HTERT RPE-1 (cell line): ENCODE measurements around the gene APBB1IP.

Source experiments
- in situ Hi-C: fragments of 300-500 bp; cut with MboI; formaldehyde crosslinking; loops from 4 replicates; pipeline ENCODE4 v1.14.3; 2020; ENCODE audit warnings: low sequenced_read_pairs

Gene APBB1IP

GRCh38 chr10:26505491-26505890, 67.3 kb downstream of the APBB1IP start:
- in situ Hi-C loops = no loop called here

DNA sequence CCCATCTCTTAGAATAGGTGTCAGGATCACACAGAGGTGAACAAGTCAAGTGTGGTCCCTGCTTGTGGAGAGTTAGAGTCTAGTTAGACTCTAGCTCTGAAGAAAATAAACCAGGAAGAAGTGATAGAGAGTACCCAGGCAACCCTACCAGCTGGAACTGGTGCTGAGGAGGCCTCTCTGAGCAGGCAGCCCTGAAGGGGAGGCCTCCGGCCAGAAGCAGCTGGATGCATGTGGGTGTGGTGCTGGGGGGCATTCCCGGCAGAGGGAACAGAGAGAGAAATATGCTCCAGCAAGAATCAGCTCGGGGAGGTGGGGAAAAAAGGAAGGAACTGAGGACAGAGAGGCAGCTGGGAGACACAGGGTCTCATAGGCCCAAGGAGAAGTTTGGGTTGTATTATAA, 68.6 kb downstream of the APBB1IP start:
- in situ Hi-C loops = no loop called here

GRCh38 chr10:26507441-26507840, 69.3 kb downstream of the APBB1IP start:
- in situ Hi-C loops = no loop called here

GRCh38 chr10:26508016-26508415, 69.9 kb downstream of the APBB1IP start:
- in situ Hi-C loops = no loop called here

DNA sequence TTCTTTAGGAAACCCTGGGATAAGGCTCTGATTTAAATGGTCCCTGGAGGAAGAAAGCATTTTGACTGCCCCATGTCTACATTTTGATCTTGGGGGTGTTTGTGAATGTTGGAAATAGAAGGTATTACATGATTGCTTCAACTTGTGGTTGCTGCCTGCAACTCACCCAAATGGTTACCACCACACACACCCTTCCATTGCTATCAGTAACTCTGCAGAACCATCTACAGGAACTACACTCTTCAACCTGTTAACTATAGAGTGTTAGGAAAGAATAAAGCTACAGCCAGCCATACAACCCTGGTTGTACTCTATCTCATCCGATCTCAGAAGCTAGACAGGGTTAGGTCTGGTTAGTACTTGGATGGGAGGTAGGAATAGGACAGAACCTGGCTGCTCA, 71.2 kb downstream of the APBB1IP start:
- in situ Hi-C loops = no loop called here

GRCh38 chr10:26513101-26513500, 75.0 kb downstream of the APBB1IP start:
- in situ Hi-C loops = no loop called here

DNA sequence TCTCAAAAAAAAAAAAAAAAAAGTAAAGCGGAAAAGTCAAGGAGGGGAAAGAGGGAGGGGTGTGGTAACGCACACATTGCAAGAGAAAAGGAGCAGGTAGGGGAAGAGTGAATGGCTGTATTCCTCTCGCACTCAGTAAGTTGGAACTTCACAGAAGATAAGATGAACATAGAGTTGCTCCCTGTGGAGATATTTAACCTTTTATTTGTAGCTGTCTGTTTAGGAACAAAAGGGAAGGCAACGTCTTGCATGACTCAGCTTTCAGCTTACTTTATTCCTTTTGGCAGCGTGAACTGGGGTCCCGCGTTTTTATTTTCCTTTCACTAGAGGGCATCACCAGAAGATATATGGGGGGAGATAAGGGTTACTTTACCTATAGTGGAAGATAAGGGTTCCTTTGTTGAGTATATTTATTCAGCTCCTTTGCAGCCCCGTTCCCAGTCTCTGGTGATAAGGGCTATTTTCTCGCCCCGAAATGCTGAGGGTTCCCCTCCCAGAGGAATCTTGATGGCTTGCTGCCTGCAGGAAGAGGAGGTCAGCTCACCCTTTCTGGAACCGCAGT, 78.5 kb downstream of the APBB1IP start:
- in situ Hi-C loops = no loop called here

DNA sequence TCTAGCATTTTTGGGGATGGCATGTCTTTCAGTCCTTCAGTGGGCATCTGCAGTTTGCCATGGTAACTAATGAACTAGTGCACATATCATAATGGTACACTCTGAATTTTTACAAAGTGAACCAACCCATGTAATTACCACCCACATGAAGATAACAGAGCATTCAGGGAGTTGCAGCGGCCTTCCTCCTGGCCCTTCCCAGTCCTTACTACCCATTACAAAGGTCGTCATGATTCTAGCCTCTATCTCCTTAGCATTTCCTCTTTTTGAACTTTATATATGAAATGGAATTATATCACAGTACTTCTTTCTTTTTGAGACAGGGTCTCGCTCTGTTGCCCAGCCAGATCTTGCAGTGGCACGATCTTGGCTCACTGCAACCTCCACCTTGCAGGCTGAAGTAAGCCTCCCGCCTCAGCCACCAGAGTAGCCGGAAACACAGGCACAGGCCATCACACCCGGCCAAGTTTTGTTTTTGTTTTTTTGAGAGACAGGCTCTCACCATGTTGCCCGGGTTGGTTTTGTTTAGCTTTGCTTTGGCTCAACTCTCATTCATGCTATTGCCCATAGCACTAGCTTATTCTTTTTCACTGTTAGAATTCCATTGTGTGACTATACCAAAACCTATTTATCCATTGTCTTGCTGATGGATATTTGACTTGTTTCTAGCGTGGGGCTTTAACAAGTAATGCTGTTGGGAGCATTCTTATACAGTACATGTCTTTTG, 79.2 kb downstream of the APBB1IP start:
- in situ Hi-C loops = no loop called here

DNA sequence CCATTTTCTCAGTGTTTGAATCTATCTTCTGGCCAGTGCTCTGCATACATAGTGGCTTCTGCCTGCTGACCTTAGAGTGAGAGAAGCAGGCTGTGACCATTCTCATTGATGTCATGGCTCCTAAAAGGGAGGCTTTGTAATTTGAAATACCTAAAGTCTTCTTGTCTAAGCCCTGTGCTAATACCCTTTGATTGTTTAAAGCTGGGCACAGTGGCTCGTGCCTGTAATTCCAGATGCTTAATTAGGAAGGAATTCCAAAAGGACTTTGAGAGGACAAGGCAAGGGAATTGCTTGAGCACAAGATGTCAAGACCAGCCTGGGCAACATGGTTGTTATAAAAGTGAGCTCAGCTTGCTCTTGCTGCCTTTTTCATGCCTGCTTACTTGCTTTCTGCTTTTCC, 81.7 kb downstream of the APBB1IP start:
- in situ Hi-C loops = no loop called here

GRCh38 chr10:26520575-26520974, 82.4 kb downstream of the APBB1IP start:
- in situ Hi-C loops = no loop called here

- in situ Hi-C loops = no loop called here
Measured at GRCh38 chr10:26524161-26524896, 86.2 kb downstream of the APBB1IP start.

GRCh38 chr10:26525586-26525985, 87.4 kb downstream of the APBB1IP start:
- in situ Hi-C loops = no loop called here

DNA sequence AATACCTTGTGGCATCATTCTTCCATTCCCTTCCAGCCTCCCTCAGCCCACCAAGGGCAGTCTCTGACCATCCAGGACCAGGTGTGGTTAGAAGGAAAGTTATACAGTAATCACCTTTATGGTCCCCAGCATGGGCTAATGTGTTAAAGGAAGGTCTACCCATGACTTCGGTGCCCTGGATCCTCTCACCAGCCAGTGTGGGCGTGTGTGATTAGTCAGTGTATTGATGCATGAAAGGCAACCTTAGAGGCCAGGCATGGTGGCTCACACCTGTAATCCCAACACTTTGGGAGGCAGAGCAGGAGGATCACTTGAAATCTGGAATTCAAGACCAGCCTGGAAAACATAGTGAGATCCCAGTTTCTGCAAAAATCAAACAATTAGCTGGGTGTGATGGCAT, 88.9 kb downstream of the APBB1IP start:
- in situ Hi-C loops = no loop called here

- in situ Hi-C loops = no loop called here
Measured at GRCh38 chr10:26528048-26528447, 89.9 kb downstream of the APBB1IP start.

- in situ Hi-C loops = no loop called here
Measured at GRCh38 chr10:26528715-26529393, 90.7 kb downstream of the APBB1IP start.

DNA sequence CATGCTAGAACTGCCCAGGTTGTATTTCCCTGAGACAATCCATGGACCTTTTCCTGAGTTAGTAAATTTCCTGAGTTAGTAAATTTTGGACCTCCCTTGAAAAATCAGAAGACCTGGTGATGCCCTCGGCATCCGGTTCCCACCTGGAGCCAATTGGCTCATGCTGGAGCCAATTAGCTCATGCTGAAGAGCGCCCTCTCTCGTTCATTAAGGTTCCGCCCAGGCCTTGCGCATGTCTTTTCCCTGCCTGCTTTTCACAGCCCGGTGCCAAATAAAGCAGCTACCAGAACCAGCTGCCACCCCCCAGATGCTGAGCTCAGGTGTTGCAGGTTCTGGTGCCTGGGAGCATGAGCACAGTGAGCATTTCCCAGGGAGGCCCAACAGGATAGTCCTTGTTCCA, 96.2 kb downstream of the APBB1IP start:
- in situ Hi-C loops = no loop called here

- in situ Hi-C loops = no loop called here
Measured at GRCh38 chr10:26540601-26541000, 102.5 kb downstream of the APBB1IP start.

GRCh38 chr10:26543567-26544306, 105.6 kb downstream of the APBB1IP start:
- in situ Hi-C loops = no loop called here

DNA sequence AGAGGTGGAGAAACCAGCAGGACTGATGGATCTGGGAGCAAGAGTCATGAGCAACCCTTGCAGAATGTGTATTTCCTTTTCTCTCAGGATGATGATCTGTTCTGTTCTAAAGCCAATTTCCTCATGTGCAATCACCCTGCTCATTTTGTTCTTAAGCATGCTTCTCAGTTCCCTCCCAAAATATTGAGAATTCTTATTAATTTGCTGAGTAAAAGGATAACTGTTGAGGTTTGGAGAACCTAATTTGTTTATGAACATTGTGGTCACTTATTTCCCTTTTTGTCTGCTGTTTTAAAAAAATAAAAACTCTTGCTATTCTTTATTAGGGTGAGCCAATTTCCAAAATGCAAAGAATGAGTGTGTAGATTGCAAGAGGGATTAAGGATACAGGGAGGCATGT, 106.8 kb downstream of the APBB1IP start:
- in situ Hi-C loops = no loop called here

- in situ Hi-C loops = no loop called here
Measured at GRCh38 chr10:26550774-26551526, 112.8 kb downstream of the APBB1IP start.
